WERI-Rb-1 (cell line): ENCODE measurements around the gene CAMK2G.

Experiments used
- DNase-seq: peaks from one replicate; pipeline ENCODE4 v3.0.0-alpha.2; 2020
- H3K27ac ChIP-seq: fragments of 250-450 bp; sonication (Bioruptor Pico); 2 replicates; pipeline ENCODE4 v1.5.1; 2020; ENCODE audit warnings: mild to moderate bottlenecking, moderate library complexity
- H3K27me3 ChIP-seq: fragments of 250-450 bp; sonication (Bioruptor Pico); 2 replicates; pipeline ENCODE4 v1.5.1; 2021; ENCODE audit warnings: mild to moderate bottlenecking, low read depth, moderate library complexity; ENCODE audit not compliant: insufficient read depth, severe bottlenecking
- H3K36me3 ChIP-seq: fragments of 250-450 bp; sonication (Bioruptor Pico); 2 replicates; pipeline ENCODE4 v1.5.1; 2020; ENCODE audit warnings: mild to moderate bottlenecking, moderate library complexity
- H3K4me3 ChIP-seq: 2 replicates; pipeline ENCODE4 v1.5.1; 2011; ENCODE audit warnings: low read depth, mild to moderate bottlenecking, control low read depth, low read length
- H3K9me3 ChIP-seq: fragments of 250-450 bp; sonication (Bioruptor Pico); 2 replicates; pipeline ENCODE4 v1.5.1; 2021; ENCODE audit warnings: mild to moderate bottlenecking, moderate library complexity; ENCODE audit not compliant: severe bottlenecking
- TF ChIP-seq, protein P1 (sequence below): IDR thresholded peaks from 2 replicates; pipeline ENCODE4 v1.5.1; 2011; ENCODE audit warnings: low read depth, mild to moderate bottlenecking, control low read depth, inconsistent platforms, low read length

The CAMK2G gene

DNA sequence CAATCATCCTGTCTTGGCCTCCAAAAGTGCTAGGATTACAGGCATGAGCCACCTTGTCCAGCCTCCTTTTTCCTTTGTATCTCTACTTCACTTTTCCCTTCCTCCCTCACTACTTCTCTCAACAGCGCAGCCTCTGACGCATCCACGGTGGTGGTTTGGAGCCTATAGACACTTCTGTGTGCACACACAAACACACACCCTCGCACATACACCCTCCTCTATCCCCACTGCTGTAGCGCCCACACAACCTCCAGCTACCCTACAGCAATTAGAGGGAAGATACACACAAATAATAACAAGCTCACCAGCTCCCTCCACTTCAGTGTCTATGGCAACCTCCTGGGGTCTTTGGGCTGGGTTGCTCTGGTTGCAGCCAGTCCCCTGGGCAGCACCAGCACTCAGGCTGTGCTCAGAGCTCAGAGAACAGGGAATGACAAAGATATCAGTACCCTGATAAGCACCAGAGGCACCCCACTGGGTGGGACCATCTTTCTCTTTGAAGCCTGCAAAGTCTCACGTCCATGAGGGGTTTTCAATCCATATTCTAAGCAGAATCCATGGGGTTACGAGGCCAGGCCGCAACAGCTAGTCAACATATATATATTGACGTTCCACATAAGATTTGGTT, 3.3 kb upstream of the CAMK2G start:
- Histone ChIP-seq H3K9me3 (no peaks in the 10 kb centered on the region), H3K4me3 (no peak overlapping the region), H3K36me3 (peaks cover 6% of the 10 kb centered on the region), H3K27ac (no peak overlapping the region), H3K27me3 (no peaks in the 10 kb centered on the region)
- TF ChIP-seq, protein P1, sequence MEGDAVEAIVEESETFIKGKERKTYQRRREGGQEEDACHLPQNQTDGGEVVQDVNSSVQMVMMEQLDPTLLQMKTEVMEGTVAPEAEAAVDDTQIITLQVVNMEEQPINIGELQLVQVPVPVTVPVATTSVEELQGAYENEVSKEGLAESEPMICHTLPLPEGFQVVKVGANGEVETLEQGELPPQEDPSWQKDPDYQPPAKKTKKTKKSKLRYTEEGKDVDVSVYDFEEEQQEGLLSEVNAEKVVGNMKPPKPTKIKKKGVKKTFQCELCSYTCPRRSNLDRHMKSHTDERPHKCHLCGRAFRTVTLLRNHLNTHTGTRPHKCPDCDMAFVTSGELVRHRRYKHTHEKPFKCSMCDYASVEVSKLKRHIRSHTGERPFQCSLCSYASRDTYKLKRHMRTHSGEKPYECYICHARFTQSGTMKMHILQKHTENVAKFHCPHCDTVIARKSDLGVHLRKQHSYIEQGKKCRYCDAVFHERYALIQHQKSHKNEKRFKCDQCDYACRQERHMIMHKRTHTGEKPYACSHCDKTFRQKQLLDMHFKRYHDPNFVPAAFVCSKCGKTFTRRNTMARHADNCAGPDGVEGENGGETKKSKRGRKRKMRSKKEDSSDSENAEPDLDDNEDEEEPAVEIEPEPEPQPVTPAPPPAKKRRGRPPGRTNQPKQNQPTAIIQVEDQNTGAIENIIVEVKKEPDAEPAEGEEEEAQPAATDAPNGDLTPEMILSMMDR: no peak
- no peak for DNase-seq

DNA sequence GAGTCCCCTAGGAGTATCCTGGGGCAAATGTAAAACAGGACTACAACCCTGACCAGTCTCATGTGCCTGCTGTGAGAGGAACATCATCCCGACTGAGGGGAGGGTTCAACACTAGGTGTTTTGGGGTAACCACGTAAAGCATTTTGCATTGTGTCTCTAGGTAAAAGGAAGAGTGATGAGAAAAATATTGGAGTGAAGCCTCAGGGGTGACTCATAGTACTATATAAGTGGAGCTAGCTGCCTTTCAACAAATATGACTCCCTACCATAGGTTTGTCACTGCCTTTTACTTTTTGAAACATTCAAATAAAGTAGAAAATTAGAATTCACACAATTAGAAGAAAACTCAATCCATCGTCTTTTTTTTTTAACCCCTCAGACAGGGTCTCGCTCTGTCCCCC, 2.6 kb upstream of the CAMK2G start:
- peaks cover 11% of the 10 kb centered on the region for H3K36me3 ChIP-seq
- no peak overlapping the region for H3K27ac ChIP-seq
- TF ChIP-seq, protein P1: no peak
- no peak for DNase-seq
- H3K9me3 ChIP-seq: no peaks in the 10 kb centered on the region
- H3K4me3 ChIP-seq: no peak overlapping the region
- H3K27me3 ChIP-seq: no peaks in the 10 kb centered on the region

DNA sequence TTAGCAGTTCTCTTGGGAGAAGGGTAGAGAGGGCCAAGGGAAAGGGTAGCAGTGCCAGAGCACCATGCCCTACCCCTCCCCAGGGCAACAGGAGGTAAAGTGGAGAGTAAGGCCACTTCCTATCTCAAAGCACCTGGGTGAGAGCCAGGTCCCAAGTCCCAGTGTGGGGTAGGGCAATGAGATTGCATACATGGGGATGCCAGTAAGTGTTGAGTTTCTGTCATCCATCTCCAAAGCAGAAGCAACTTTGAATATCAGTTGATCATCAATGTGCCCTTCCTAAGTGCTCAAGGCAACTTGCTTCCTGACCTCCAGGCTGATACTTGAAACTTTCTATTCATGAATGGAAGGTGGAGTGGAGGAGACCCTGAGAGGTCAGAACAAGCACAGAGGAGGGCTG, 2.2 kb upstream of the CAMK2G start:
- peaks cover 14% of the 10 kb centered on the region for H3K36me3 ChIP-seq
- no peak overlapping the region for H3K4me3 ChIP-seq
- H3K9me3 ChIP-seq: no peaks in the 10 kb centered on the region
- TF ChIP-seq, protein P1: no peak
- no peak for DNase-seq
- H3K27me3 ChIP-seq: no peaks in the 10 kb centered on the region
- H3K27ac ChIP-seq: no peak overlapping the region

DNA sequence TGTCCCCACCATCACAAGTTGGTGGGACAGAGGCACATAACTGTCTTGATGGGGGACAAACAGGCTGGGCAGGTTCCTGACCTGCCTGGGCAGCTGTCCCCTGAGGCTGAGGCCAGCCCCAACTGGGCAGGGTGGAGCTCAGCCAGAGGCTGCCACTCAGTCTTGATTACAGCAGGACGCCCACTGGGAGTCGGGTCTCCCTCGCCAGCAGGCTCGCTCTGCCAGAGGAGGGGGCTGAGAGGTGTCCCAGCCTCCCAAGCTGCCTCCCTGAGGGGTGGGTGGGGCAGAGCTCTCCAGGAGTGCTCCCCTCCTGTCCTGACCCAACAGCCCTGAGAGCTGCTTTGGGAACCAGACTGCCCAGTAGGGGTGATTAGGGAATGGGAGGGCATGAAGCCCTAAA, 1.8 kb upstream of the CAMK2G start:
- no peaks in the 10 kb centered on the region for H3K27me3 ChIP-seq
- TF ChIP-seq, protein P1: no peak
- no peak for DNase-seq
- H3K9me3 ChIP-seq: no peaks in the 10 kb centered on the region
- no peak overlapping the region for H3K27ac ChIP-seq
- peaks cover 18% of the 10 kb centered on the region for H3K36me3 ChIP-seq
- no peak overlapping the region for H3K4me3 ChIP-seq

DNA sequence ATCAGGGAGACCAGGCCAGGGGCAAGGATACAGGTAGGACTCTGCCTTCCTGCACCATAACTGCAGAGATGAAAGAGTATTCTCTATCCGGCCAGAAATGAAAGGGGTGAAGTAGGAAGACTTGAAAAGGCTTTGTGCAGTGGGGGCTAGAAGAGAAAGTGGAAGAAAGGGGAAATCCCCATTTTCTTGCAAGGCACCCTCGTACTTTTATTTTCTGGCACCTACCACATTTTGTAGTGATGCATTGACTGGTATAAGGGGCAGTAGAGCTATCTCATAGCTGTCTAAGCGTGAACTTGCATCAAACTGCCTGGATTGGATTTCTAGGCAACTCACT, 752 bp upstream of the CAMK2G start:
- Histone ChIP-seq H3K36me3 (peaks cover 27% of the 10 kb centered on the region), H3K27me3 (no peaks in the 10 kb centered on the region), H3K27ac (no peak overlapping the region), H3K4me3 (peak overlapping the region; percentile 33), H3K9me3 (no peaks in the 10 kb centered on the region)
- DNase-seq: no peak
- TF ChIP-seq, protein P1: no peak

DNA sequence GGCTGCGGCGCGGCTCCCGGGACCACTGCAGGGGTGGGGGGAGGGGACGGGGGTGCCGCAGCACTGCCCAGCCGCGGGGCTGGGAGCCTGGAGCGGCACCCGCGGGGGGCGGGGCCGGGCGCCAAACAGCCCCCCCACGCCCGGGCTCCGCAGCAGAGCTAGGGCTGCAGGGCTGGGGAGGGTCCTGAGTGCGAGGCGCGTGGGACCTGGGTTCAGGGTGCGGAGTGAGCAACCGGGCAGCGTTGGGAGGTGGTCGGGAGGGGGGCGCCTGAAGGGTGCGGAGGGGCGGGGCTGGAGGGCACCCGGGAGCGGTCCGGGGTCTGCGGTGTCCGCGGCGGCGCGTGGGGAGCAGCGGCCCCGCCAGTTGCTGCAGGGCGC, 528 bp downstream of the CAMK2G start:
- no peak for DNase-seq
- Histone ChIP-seq H3K36me3 (peaks cover 38% of the 10 kb centered on the region), H3K9me3 (no peaks in the 10 kb centered on the region), H3K4me3 (peak overlapping the region; percentile 54), H3K27ac (peak overlapping the region; percentile 77; the same call in 1 of the 2 replicates), H3K27me3 (no peaks in the 10 kb centered on the region)
- TF ChIP-seq, protein P1: no peak
